NCI-H2227 (cell line): ENCODE results near the gene SLC34A3.
A peak's percentile ranks its signal among the peaks of the same experiment; 100 is the strongest.
"Not testable (repeated sequence)": the region's sequence is repeated elsewhere in the genome, so short reads cannot be mapped to it uniquely, and the experiment has no call there.

Experiments used
- DNase-seq: peaks from one replicate; lab custom pipeline; 2025; ENCODE audit not compliant: unreplicated experiment; lab: John Stamatoyannopoulos, UW

Gene SLC34A3

GRCh38 chr9:137228968-137229896 is 1.5 kb upstream of the SLC34A3 start:
- no peak for DNase-seq

- DNase-seq = no peak
Measured at GRCh38 chr9:137229903-137230704, 597 bp upstream of the SLC34A3 start.

- no peak for DNase-seq
Measured at GRCh38 chr9:137231372-137232039, 805 bp downstream of the SLC34A3 start.

GRCh38 chr9:137232101-137232500 is 1.4 kb downstream of the SLC34A3 start:
- no peak for DNase-seq

- DNase-seq = no peak
Measured at GRCh38 chr9:137232510-137232909, 1.8 kb downstream of the SLC34A3 start.

- DNase-seq = no peak
Measured at GRCh38 chr9:137233143-137233980, 2.7 kb downstream of the SLC34A3 start.

- no peak for DNase-seq
Measured at GRCh38 chr9:137234055-137234697, 3.5 kb downstream of the SLC34A3 start.

- no peak for DNase-seq
Measured at GRCh38 chr9:137234758-137235423, 4.2 kb downstream of the SLC34A3 start.

- no peak for DNase-seq
Measured at GRCh38 chr9:137235424-137236237, 4.9 kb downstream of the SLC34A3 start.

GRCh38 chr9:137236238-137236935 is 5.7 kb downstream of the SLC34A3 start:
- peak; percentile 89 for DNase-seq

GRCh38 chr9:137236936-137237421 is 6.3 kb downstream of the SLC34A3 start:
- no peak for DNase-seq

- DNase-seq = no peak
Measured at GRCh38 chr9:137237759-137238726, 7.3 kb downstream of the SLC34A3 start.

GRCh38 chr9:137239541-137240200 is 9.0 kb downstream of the SLC34A3 start:
- DNase-seq = not testable (repeated sequence)

- peak; percentile 65 for DNase-seq
Measured at GRCh38 chr9:137240318-137240840, 9.7 kb downstream of the SLC34A3 start.

GRCh38 chr9:137240841-137241489 is 10.3 kb downstream of the SLC34A3 start, which contains the start of gene TUBB4B:
Gene TUBB4B, plus strand, starts transcription at chr9:137241287. Its CDS starts 74 bp downstream, at chr9:137241361.
- peak; percentile 98 for DNase-seq
